ENCODE results near the gene CTNND2.

The CTNND2 gene

GRCh38 chr5:11531811-11532555 is 372.3 kb downstream of the CTNND2 start:
- H3K4me1 ChIP-seq (ENCODE audit: control insufficient read depth, insufficient read depth, low read length): no peaks in the 10 kb centered on the region
- CTCF ChIA-PET: interaction anchor here (0.5 kb wide), 1 partner anchor 13 kb away, joined by 3 read pairs; no protein-coding TSS in a partner anchor
- no peaks in the 10 kb centered on the region for H3K36me3 ChIP-seq (ENCODE audit: control insufficient read depth in 2 of 2, insufficient read depth in 1 of 2, low read length in 2 of 2)
- TF ChIP-seq ZNF677 (tag by site-specific recombination; IDR thresholded peaks at IDR 0.05): no peak
- no peak for TF ChIP-seq ZNF645 (tag by site-specific recombination; IDR thresholded peaks at IDR 0.05)
- TF ChIP-seq SP7 (tag by site-specific recombination; IDR thresholded peaks at IDR 0.05): no peak
- TF ChIP-seq ZNF704 (tag by site-specific recombination; IDR thresholded peaks at IDR 0.05): no peak
- no peak for TF ChIP-seq ZNF398 (tag by site-specific recombination; IDR thresholded peaks at IDR 0.05)
- no peak for TF ChIP-seq ZNF214 (tag by site-specific recombination; IDR thresholded peaks at IDR 0.05; ENCODE audit: borderline replicate concordance)
- TF ChIP-seq KLF10 (tag by site-specific recombination; IDR thresholded peaks at IDR 0.05): no peak
- TF ChIP-seq ZSCAN4 (tag by site-specific recombination; IDR thresholded peaks at IDR 0.05): no peak
- no peak for TF ChIP-seq ZNF302 (tag by site-specific recombination; IDR thresholded peaks at IDR 0.05; ENCODE audit: low read depth)
- TF ChIP-seq ZBTB10 (tag by site-specific recombination; IDR thresholded peaks at IDR 0.05): no peak
- TF ChIP-seq ZNF514 (tag by site-specific recombination; IDR thresholded peaks at IDR 0.05): no peak
- no peak for TF ChIP-seq ZNF2 (tag by site-specific recombination; IDR thresholded peaks at IDR 0.05)
- TF ChIP-seq TSHZ1 (tag by site-specific recombination; IDR thresholded peaks at IDR 0.05; ENCODE audit: borderline replicate concordance): no peak
- no peak for TF ChIP-seq ZNF639 (tag by site-specific recombination; IDR thresholded peaks at IDR 0.05)
- no peak for TF ChIP-seq REST (tag by site-specific recombination; IDR thresholded peaks at IDR 0.05)
- no peak for TF ChIP-seq ZNF155 (tag by site-specific recombination; IDR thresholded peaks at IDR 0.05)
- no peak for TF ChIP-seq ZNF24 (tag by site-specific recombination; IDR thresholded peaks at IDR 0.05)
- TF ChIP-seq KLF8 (tag by site-specific recombination; IDR thresholded peaks at IDR 0.05): no peak
- POLR2A ChIA-PET: no interaction called here
- no peaks in the 10 kb centered on the region for H3K9me3 ChIP-seq (ENCODE audit: control insufficient read depth, insufficient read depth, low read depth, low read length)
- no peak overlapping the region for H3K27ac ChIP-seq (ENCODE audit: extremely low read depth, low read depth, low read length)
- H3K4me3 ChIP-seq (ENCODE audit: low read depth, low read length): no peak overlapping the region
